WTC11 (cell line): Measurements from ENCODE around the gene WDR1.

ENCODE experiments used
- TF ChIP-seq, protein P1 (sequence below): sonication (generic); formaldehyde crosslinking; IDR thresholded peaks from 2 replicates; pipeline ENCODE4 v1.8.0; 2022; ENCODE audit warnings: mild to moderate bottlenecking, missing genetic modification reagents
- TF ChIP-seq, protein P2 (sequence below): fragments of 200-600 bp; IDR thresholded peaks from 2 replicates; pipeline ENCODE4 v1.8.0; 2022; ENCODE audit warnings: antibody characterized with exemption

DNA sequence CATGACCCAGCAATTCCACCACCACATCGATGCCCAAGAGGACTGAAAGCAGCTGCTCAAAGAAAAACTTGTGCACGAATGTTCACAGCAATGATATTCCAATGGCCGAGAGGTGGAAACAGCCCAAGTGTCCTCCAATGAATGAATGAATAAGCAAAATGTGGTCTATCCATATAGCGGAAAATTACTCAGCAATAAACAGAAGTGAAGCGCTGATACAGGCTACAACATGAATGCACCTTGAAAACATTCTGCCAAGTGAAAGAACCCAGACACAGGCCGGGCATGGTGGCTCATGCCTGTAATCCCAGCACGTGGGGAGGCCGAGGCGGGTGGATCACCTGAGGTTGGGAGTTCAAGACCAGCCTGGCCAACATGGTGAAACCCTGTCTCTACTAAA lies 90.1 kb downstream of the WDR1 start:
- TF ChIP-seq, protein P1, sequence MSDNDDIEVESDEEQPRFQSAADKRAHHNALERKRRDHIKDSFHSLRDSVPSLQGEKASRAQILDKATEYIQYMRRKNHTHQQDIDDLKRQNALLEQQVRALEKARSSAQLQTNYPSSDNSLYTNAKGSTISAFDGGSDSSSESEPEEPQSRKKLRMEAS (CRISPR knock-in tag) = no peak
- TF ChIP-seq, protein P2, sequence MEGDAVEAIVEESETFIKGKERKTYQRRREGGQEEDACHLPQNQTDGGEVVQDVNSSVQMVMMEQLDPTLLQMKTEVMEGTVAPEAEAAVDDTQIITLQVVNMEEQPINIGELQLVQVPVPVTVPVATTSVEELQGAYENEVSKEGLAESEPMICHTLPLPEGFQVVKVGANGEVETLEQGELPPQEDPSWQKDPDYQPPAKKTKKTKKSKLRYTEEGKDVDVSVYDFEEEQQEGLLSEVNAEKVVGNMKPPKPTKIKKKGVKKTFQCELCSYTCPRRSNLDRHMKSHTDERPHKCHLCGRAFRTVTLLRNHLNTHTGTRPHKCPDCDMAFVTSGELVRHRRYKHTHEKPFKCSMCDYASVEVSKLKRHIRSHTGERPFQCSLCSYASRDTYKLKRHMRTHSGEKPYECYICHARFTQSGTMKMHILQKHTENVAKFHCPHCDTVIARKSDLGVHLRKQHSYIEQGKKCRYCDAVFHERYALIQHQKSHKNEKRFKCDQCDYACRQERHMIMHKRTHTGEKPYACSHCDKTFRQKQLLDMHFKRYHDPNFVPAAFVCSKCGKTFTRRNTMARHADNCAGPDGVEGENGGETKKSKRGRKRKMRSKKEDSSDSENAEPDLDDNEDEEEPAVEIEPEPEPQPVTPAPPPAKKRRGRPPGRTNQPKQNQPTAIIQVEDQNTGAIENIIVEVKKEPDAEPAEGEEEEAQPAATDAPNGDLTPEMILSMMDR = no peak
